GM21390 (cell line): Measurements from ENCODE around the gene LCORL.
"Not testable (repeated sequence)": the region's sequence is repeated elsewhere in the genome, so short reads cannot be mapped to it uniquely, and the experiment has no call there.

ENCODE experiments used
- ATAC-seq: cut with Tn5 transposase; IDR thresholded peaks from one replicate; pipeline ENCODE4 v1.9.1; 2021; ENCODE audit not compliant: unreplicated experiment

The LCORL gene

DNA sequence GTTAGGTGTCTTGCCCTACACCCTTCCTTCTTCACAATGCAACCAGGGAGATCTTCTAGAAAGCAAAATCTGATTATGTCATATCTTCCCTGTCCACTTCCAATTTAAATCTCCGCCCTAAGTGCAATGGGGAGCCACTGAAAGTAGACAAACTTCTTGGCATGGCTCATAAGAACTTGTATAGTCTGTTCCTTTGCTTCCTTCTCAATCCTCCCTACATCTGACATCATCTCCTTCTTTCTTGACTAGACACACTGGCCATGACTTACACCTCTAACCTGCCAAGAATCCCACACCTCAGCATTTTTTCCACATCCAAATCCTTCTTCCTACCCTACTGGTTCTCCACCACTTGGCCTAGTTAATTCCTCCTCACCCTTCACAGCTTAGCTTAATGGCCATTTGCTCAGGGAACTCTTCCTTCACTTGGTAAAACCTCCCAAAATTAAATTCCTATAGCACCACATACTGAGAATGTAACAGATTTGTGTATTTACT is 155.6 kb downstream of the LCORL start:
- ATAC-seq: no peak

- not testable (repeated sequence) for ATAC-seq
Measured at GRCh38 chr4:17861906-17862305, 159.6 kb downstream of the LCORL start.

GRCh38 chr4:17859793-17860406 is 161.7 kb downstream of the LCORL start:
- ATAC-seq: no peak

- no peak for ATAC-seq
Measured at GRCh38 chr4:17854036-17854435, 167.5 kb downstream of the LCORL start.

- no peak for ATAC-seq
Measured at GRCh38 chr4:17851959-17852358, 169.6 kb downstream of the LCORL start.

- ATAC-seq: not testable (repeated sequence)
Measured at GRCh38 chr4:17850295-17850694, 171.3 kb downstream of the LCORL start.

GRCh38 chr4:17846266-17846665 is 175.3 kb downstream of the LCORL start:
- no peak for ATAC-seq

- ATAC-seq: no peak
Measured at GRCh38 chr4:17823871-17824669, 197.5 kb downstream of the LCORL start.

- ATAC-seq: peak; percentile 72
Measured at GRCh38 chr4:17817027-17817426, 204.5 kb downstream of the LCORL start.

DNA sequence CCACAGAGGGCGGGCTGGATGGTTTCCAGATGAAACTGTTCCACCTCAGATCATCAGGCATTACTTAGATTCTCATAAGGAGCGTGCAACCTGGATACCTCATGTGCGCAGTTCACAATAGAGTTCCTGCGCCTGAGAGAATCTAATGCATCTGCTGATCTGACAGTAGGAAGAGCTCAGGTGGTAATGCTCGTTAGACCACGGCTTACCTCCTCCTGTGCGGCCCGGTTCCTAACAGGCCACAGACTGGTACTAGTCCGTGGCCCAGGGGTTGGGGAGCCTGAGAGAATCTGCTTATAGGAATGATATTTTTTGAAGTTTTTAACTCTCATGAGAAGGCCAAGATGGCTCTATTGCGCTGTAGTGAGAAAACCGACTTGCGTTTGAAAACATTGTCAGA is 205.4 kb downstream of the LCORL start:
- ATAC-seq: no peak

DNA sequence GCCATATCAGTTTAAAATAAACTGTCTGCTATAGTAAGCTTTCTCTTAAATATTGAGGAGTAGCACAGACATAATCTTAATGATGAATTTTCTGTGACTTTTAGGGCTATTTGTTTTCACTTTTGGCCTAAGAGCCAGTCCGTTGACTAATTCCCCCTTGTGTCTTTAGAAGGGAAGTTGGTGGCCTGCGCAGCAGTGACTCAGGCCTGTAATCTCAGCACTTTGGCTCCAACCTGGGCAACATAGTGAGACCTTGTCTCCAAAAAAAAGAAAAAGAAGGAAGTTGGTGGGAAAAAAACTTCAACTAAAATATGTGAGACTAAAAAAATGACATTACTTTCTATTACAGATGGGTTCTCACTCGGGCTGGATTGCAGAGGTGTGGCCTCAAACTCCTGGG is 207.4 kb downstream of the LCORL start:
- no peak for ATAC-seq

DNA sequence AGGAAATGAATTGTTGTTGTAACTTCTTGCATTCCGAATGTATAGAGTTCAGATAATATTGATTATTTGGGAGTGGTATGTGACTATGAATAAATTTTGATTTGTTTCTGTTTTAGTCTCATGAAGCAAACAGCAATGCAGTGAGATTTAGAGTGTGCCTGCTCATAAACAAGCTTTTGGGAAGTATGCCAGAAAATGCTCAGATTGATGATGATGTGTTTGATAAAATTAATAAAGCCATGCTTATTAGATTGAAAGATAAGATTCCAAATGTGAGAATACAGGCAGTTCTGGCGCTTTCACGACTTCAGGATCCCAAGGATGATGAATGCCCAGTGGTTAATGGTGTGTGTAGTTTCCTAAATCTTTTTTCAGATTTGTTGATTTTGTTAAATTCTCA is 208.8 kb downstream of the LCORL start:
- no peak for ATAC-seq

DNA sequence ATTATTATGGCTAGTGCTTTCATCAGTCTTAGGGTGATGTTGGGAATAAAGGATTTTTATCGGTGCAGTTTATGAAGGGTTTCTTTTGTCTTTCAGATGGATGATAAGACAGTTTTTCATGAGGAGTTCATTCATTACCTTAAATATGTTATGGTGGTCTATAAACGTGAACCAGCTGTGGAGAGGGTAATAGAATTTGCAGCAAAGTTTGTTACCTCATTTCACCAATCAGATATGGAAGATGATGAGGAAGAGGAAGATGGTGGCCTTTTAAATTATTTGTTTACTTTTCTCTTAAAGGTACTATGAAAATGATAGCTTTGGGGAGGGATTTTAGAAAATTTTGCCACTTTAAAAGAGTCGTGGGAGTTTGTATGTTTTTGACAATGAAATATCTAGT is 209.4 kb downstream of the LCORL start:
- no peak for ATAC-seq

DNA sequence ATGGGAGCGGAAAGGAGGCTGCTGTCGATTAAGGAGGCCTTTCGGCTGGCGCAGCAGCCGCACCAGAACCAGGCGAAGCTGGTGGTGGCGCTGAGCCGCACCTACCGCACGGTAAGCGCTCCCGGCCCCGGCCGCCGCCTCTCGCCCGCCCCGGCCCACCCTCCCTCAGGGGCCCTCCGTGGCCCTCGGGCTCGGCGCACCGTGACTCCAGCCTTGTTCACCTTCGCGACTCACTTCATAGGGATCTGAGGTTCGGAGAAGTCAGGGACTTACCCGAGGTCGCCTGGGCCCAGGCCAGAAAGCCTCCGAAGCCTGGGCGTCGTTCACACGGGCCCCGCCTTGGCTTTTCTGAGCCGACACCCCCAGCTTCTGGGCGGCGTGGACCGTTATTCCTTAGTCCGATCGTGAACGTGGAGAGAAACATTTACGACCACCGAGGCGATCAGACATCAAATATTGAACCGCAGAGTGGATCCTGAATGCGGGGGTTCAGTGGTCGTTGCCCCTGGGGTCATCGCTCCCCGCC is 210.4 kb downstream of the LCORL start:
- ATAC-seq: peak; percentile 34

DNA sequence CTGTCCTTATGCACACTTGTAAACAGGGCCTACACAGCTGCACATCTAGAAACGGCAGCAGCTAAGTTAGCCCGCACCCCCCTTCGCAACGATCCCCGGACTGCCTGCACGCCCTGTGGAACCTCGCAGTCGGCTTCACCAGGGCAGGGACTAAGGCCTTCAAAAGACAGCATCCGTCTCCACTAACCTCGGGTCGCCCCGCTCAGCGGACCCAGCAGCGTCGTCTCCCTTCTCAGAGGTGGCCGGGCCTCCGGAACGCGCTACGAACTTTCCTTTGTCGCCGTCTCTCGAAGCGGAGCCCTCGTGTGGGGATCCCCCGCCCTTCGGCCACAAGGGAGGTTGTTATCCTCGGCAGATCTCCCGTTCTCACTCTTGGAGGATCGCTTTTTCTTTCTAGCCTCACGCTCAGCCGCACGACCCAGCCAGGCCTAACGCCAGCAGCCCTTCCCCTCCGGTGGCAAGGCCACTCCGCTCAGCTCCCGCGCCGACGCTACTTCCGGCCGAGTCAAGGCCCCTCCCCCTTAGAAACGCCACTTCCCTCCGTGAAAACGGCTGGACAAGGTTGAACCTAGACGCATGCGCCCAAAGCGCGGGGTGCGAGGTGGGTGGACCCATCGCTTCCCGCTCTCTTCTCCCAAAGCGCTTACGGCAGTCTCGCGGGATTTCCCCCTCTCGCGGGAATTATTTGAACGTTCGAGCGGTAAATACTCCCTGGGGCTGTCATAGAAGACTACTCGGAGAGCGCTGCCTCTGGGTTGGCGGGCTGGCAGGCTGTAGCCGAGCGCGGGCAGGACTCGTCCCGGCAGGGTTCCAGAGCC is 211.1 kb downstream of the LCORL start, which contains the start of the genes DCAF16 and NCAPG:
Gene DCAF16, minus strand, starts transcription at position 498 of the 818 bp plus-strand sequence. CDS start 6,616 bp downstream, outside the sequence.
Gene NCAPG, plus strand, starts transcription at position 720 of the 818 bp plus-strand sequence. CDS start 99 bp downstream, outside the sequence.
- peak; percentile 84 for ATAC-seq

DNA sequence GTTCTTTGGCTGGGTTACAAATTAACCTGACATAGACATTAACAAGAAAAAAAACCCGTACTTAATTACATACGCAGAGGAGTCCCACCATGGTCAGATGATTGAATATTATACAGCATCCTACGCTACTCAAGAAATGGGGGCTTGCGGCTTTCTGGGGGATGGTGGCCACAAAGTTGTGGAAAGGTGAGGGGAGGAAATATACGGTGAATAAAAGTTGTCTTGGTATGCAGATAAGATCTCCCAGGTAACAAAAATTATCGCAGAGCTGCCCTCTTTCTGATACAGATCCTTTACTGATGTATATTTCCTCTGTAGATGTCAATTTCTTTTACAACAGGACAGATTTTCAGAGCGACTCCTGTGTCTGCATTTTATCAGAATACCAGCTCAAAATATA is 211.9 kb downstream of the LCORL start:
- no peak for ATAC-seq

DNA sequence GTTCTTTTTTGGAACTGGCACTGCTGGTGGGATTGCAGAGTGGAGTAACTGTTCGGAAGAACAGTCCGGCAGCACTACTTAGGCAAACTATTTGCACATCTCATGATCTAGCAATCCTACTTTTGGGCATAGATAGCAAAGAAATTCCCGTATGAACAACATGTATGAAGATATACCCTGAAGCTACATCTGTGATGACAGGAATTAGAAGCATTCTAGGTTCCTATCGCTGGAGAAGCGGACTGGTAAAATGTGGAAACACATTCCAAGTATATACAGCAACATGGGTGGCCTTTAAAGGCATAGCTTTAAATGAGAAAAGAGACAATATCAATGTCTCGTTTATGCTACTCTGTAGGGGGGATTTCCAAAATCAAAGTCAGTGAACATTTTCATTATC is 214.1 kb downstream of the LCORL start:
- ATAC-seq: no peak

DNA sequence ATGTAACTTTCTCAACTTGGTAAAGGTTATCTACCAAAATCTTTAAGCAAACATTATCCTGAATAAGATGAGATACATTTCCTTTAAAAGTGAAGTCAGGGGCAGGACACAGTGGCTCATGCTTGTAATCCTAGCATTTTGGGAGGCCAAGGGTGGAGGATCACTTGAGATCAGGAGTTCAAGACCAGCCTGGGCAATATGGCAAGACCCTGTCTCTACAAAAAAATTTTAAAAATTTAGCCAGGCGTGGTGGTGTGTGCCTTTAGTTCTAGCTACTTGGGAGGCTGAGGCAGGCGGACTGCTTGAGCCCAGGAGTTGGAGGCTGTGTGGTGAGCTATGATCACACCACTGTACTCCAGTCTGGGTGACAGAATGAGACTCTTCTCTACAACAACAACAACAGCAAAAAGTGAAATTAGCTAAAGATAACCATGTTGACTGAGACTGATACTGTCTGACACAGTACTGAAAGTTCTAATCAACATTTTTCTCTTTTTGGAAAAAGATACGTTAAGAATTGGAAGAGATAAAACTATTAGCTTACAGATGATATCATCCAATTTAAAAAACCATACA is 215.9 kb downstream of the LCORL start:
- ATAC-seq: no peak

- ATAC-seq: no peak
Measured at GRCh38 chr4:17797808-17798207, 223.7 kb downstream of the LCORL start.

DNA sequence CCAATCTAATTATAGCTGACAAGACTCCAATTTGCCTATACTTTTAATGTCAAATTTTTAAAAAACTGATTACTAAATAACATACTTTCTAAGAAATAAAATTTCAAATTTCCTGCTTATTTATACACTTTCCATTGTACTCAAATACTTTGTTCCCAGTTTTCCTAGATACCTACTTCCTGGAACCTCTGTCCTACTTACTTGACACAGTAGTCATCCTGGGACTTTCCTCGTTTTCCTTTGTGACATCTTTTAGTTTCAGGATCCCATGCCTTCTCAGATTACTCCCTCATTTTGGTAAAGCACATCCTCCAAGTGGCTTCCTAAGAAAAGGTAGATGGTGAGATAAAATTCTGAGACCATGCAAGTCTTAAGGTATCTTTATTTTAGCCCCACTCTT is 226.8 kb downstream of the LCORL start:
- ATAC-seq: no peak
